Epithelial cell of esophagus (primary cell): ENCODE data around the gene BLOC1S4.
"Not testable (repeated sequence)": the region's sequence is repeated elsewhere in the genome, so short reads cannot be mapped to it uniquely, and the experiment has no call there.

Experiments used
- DNase-seq: peaks from one replicate; pipeline ENCODE4 v3.0.0; 2010; ENCODE audit warnings: low read depth
- H3K4me3 ChIP-seq: 2 replicates; pipeline ENCODE4 v1.5.1; 2011; ENCODE audit warnings: mild to moderate bottlenecking, low read length, control low read depth
- TF ChIP-seq, protein P1 (sequence below): IDR thresholded peaks from 2 replicates; pipeline ENCODE4 v1.5.1; 2011; ENCODE audit warnings: low read depth, mild to moderate bottlenecking, low read length, control low read depth, inconsistent platforms; ENCODE audit not compliant: insufficient read depth; ENCODE audit errors: missing control alignments

The BLOC1S4 gene

GRCh38 chr4:6751611-6752485 is 35.9 kb downstream of the BLOC1S4 start:
- no peak for DNase-seq
- no peak overlapping the region for H3K4me3 ChIP-seq
- TF ChIP-seq, protein P1, sequence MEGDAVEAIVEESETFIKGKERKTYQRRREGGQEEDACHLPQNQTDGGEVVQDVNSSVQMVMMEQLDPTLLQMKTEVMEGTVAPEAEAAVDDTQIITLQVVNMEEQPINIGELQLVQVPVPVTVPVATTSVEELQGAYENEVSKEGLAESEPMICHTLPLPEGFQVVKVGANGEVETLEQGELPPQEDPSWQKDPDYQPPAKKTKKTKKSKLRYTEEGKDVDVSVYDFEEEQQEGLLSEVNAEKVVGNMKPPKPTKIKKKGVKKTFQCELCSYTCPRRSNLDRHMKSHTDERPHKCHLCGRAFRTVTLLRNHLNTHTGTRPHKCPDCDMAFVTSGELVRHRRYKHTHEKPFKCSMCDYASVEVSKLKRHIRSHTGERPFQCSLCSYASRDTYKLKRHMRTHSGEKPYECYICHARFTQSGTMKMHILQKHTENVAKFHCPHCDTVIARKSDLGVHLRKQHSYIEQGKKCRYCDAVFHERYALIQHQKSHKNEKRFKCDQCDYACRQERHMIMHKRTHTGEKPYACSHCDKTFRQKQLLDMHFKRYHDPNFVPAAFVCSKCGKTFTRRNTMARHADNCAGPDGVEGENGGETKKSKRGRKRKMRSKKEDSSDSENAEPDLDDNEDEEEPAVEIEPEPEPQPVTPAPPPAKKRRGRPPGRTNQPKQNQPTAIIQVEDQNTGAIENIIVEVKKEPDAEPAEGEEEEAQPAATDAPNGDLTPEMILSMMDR = no peak

- TF ChIP-seq, protein P1 = no peak
- DNase-seq = no peak
- H3K4me3 ChIP-seq = no peak overlapping the region
These were observed 36.5 kb downstream of the BLOC1S4 start for GRCh38 chr4:6752486-6752829.

- no peak for DNase-seq
- H3K4me3 ChIP-seq = no peak overlapping the region
- TF ChIP-seq, protein P1 = no peak
These were observed 37.2 kb downstream of the BLOC1S4 start for GRCh38 chr4:6753103-6753560.

DNA sequence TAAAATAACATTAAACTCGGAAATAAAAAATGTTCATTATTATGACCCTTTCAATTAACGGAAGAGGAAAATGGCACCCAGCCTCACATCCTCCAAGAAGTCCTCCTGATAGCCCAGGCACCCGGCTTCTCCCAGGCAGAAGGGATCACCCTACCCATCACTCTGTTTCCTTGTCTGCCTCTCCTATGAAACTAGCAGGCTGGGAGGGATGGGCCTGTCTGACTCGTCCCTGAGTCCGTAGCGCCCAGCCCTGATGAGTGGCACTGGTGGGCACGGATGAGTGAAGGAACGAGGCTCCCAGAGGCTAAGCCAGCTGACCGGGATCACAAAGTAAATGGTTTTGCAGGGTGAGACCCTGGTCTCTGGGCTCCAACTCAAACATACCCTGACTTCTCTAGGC is 37.9 kb downstream of the BLOC1S4 start:
- TF ChIP-seq, protein P1 = no peak
- H3K4me3 ChIP-seq = no peak overlapping the region
- DNase-seq = peak; percentile 51

DNA sequence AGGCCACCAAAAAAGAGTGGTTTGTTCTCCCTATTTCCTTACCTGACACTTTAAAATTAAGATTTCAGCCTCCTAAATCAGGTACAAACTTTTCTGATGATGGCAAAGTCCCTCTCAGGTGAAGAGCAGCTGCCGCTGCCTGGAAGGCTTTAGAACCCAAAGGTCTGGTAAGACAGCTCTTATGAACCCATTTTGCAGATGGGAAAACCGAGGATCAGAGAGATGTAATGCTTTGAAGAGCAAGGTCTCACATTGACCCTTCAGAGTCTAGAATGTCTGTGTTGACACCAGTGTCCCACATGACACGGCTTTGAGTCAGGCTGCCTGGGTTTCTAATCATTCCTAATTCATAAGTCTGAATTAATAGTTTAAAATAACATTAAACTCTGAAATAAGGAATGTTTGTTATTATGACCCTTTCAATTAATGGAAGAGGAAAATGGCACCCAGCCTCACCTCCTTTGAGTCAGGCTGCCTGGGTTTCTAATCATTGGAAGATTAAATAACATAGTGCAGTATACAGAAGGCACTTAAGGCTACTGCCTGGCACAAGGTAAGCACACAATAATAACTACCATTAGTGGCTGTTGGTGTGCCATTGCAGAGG is 38.6 kb downstream of the BLOC1S4 start:
- DNase-seq = no peak
- TF ChIP-seq, protein P1 = no peak
- no peak overlapping the region for H3K4me3 ChIP-seq

- no peak overlapping the region for H3K4me3 ChIP-seq
- no peak for DNase-seq
- TF ChIP-seq, protein P1 = no peak
These were observed 39.2 kb downstream of the BLOC1S4 start for GRCh38 chr4:6755088-6755753.

- DNase-seq, H3K4me3 ChIP-seq: not testable (repeated sequence)
These were observed 40.4 kb downstream of the BLOC1S4 start for GRCh38 chr4:6756345-6756744.
